NCI-H510A treated with DMSO at 0.1 percent for 48 hours (cell line): Measurements from ENCODE around the gene OSTF1.

ENCODE experiments used
- DNase-seq: peaks from one replicate; lab custom pipeline; 2025; lab: John Stamatoyannopoulos, UW

OSTF1 gene

GRCh38 chr9:75085640-75086039, 2.7 kb upstream of the OSTF1 start:
- DNase-seq: no peak

GRCh38 chr9:75086541-75087288, 1.6 kb upstream of the OSTF1 start:
- peak; percentile 32 for DNase-seq

- DNase-seq: peak; percentile 80
These were observed 958 bp upstream of the OSTF1 start for GRCh38 chr9:75087289-75087823.

- DNase-seq: peak; percentile 38
These were observed 495 bp downstream of the OSTF1 start for GRCh38 chr9:75088646-75089372.

- no peak for DNase-seq
These were observed 1.1 kb downstream of the OSTF1 start for GRCh38 chr9:75089373-75089766.

GRCh38 chr9:75090579-75090978, 2.3 kb downstream of the OSTF1 start:
- no peak for DNase-seq

GRCh38 chr9:75092766-75093165, 4.5 kb downstream of the OSTF1 start:
- no peak for DNase-seq

GRCh38 chr9:75096796-75097195, 8.5 kb downstream of the OSTF1 start:
- no peak for DNase-seq

- DNase-seq: no peak
These were observed 12.8 kb downstream of the OSTF1 start for GRCh38 chr9:75101004-75101588.

- DNase-seq: no peak
These were observed 14.0 kb downstream of the OSTF1 start for GRCh38 chr9:75102177-75102790.

- DNase-seq: no peak
These were observed 16.3 kb downstream of the OSTF1 start for GRCh38 chr9:75104607-75105006.

- no peak for DNase-seq
These were observed 16.8 kb downstream of the OSTF1 start for GRCh38 chr9:75105019-75105540.

GRCh38 chr9:75105841-75106240, 17.5 kb downstream of the OSTF1 start:
- DNase-seq: no peak

GRCh38 chr9:75106857-75107256, 18.5 kb downstream of the OSTF1 start:
- no peak for DNase-seq

GRCh38 chr9:75108571-75108970, 20.3 kb downstream of the OSTF1 start:
- DNase-seq: no peak

- DNase-seq: no peak
These were observed 21.0 kb downstream of the OSTF1 start for GRCh38 chr9:75109210-75109839.

- DNase-seq: peak; percentile 73
These were observed 22.8 kb downstream of the OSTF1 start for GRCh38 chr9:75111019-75111622.

- no peak for DNase-seq
These were observed 24.5 kb downstream of the OSTF1 start for GRCh38 chr9:75112789-75113188.

- DNase-seq: no peak
These were observed 28.0 kb downstream of the OSTF1 start for GRCh38 chr9:75116306-75116705.

- DNase-seq: no peak
These were observed 29.2 kb downstream of the OSTF1 start for GRCh38 chr9:75117564-75117963.

- DNase-seq: no peak
These were observed 32.4 kb downstream of the OSTF1 start for GRCh38 chr9:75120686-75121085.
